H4 (cell line): ENCODE results near the gene MICAL3. TPM values are rescaled to one million over a fixed set of nuclear protein-coding genes. Genes with fewer than 3 reads are reported as not detected.

Experiments
- DNase-seq: peaks from one replicate; pipeline ENCODE4 v3.0.0-alpha.2; 2015; ENCODE audit warnings: low spot score
- total RNA-seq: library from RNA; depleted of rRNA; stranded (reverse); fragments of >200 nt; shearing (Covaris generic); gene quantifications from 2 replicates; pipeline ENCODE4 v1.2.3, GENCODE V29; 2014

MICAL3 gene
- total RNA-seq, 1 experiment from 2014 or later, result 7.0 TPM

DNA sequence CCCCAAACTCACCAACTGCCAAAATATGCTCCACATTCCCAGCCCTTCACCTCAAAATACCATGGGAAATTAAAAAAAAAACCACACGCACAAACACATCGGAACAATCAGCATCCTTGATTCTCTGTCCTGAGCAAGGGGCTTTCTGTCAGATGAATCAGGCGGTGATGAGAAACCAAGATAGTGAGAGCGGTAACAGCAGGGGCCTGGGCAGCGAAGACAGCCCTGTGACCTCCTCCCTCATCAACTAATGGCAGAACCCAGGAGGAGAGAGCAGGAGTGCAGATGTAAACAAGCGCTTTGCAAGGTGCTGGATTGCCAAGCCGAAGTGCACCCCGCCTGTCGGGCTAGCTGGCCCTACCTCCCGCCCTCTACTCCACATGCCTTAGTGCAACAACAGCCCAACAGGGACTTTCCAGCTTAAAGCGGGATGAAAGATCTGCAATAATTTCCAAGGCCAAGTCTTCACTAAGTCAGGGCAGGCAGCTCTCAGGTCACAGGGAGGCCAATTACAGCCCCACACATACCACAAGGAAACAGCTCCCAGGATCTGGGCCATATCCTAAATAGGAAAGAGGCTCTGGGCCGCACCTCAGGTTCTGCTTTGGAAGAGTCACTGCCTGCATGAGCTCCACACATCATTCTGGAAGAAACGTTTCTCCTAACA lies 177.9 kb downstream of the MICAL3 start:
- DNase-seq, result no peak

DNA sequence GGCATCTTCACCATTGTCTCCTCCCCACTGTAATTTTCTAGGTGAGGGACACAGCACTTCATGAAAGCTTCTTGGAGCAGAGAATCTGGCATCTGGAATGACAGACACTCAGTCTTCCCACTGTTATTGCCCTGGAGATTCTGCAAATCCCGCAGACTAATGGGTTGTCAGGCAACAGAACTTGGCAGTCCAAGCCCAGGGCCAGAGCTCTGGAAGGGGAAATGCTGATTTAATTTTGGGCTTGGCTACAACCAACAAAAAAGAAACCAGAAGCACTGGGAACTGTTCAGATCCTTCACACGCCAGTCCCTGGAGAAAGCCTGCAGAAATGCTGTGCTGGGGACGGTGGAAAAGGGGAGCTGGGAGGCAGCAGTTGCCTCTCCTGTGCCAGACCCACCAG lies 178.6 kb downstream of the MICAL3 start:
- no peak for DNase-seq

- no peak for DNase-seq
Measured at GRCh38 chr22:17845327-17845726, 179.0 kb downstream of the MICAL3 start.

DNA sequence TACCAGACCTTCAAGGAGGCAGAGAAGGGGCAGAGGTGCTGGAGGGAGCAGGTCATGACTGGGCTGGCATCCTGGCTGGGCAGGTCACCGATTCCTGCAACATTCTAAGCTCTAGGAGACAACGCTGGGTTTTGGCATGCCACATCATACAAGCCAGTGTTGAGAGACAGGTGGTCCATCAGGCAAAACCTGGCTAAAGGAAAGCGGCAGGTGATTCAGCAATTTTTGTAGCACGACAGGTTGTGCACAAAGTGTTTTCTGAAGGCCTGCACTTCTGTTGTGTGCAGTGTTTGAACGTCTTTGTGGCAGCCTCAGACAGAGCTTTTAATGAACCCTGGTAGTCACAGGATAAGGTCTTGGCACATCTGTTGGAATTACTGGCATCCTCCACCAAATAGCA lies 180.2 kb downstream of the MICAL3 start:
- DNase-seq, result no peak

DNA sequence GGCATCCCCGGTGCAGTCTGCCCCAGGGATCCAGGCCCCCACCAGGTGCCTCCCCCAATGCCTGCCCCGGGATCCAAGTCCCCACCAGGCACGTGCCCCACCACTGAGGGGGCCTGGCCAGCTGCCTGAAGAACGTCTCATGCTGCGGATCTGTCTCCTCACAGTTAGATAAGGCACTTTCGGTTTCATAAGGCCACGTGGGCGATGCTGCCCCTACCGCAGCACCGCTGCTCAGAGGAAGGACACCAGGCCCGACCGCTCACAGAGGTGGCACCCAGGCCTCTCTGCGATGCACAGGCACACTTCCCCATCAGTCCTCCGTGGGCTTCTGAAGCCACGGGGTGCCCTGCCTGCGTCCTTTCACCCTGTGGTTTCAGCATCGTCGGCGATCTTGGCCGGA lies 182.0 kb downstream of the MICAL3 start:
- no peak for DNase-seq

DNA sequence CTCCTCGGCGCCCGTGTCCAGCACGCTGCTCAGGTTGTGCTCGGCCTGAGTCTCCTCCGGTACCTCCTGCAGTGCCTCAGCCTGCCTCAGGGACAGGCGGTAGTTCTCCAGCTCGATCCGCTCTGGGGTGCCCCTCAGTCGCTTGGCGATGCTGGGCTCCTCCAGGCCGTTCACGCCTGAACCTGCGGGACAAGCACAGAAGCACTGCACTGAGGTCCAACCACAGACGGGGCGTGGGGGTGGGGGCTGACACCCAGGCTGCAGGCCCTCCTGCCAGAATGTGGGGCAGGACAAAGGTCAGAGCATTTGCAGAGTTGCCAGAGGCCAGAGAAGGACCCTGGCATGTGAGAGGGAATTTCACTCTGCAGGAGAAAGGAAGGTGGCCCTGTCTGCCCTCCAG lies 182.5 kb downstream of the MICAL3 start:
- DNase-seq, result no peak

DNA sequence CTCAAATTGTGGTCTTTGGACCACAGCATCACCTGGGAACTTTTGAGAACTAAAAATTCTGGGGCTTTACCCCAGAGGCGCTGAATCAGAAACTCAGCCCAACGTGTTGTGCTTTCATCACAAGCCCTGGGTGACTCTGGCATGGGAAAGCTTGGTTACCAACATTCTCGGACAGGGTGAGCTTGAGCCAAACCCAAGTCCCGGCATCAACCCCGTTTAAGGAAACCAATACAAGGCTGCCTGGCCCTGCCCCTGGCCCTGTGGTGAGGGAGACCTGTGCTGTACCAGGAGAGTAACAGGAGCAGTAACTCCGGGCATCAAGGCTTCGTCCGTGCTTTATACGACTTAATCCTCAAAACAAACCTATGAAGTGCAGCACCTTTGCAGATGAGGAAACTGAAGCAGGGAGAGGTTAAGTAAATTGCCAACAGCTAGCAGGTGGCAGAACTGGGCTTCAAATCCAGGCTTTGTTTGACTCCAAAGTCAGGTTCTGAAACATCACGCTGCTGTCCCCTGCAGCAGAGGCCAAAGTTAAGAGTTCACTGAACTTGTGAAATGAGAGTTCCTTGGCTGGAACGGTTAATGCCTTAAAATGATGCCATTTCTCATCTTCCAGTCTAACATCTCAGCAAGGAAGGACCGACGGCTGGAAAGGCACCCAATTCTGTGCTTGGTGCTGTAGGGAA lies 186.0 kb downstream of the MICAL3 start:
- DNase-seq, result no peak

GRCh38 chr22:17836992-17837742 lies 187.2 kb downstream of the MICAL3 start:
- DNase-seq, result no peak

- DNase-seq, result no peak
Measured at GRCh38 chr22:17835256-17835655, 189.1 kb downstream of the MICAL3 start.

DNA sequence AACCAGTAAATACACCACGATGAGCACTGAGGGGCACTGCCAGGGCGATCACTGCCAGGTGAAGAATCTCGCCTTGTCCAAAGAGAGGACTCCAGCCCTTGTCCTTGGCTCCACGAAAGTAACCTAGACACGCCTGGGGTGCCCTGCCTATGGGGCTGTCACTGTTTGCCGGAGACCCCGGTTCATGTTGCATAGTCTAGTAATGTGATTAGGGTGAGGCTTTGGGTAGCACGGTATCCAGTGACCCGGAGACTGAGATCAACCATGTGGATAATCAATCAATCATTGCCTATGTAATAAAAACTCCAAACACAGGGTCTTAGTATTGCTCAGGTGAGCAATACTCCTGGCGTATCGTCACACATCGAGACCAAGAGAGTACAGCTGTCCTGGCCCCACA lies 190.9 kb downstream of the MICAL3 start:
- DNase-seq, result no peak

GRCh38 chr22:17832665-17833064 lies 191.7 kb downstream of the MICAL3 start:
- DNase-seq, result no peak

DNA sequence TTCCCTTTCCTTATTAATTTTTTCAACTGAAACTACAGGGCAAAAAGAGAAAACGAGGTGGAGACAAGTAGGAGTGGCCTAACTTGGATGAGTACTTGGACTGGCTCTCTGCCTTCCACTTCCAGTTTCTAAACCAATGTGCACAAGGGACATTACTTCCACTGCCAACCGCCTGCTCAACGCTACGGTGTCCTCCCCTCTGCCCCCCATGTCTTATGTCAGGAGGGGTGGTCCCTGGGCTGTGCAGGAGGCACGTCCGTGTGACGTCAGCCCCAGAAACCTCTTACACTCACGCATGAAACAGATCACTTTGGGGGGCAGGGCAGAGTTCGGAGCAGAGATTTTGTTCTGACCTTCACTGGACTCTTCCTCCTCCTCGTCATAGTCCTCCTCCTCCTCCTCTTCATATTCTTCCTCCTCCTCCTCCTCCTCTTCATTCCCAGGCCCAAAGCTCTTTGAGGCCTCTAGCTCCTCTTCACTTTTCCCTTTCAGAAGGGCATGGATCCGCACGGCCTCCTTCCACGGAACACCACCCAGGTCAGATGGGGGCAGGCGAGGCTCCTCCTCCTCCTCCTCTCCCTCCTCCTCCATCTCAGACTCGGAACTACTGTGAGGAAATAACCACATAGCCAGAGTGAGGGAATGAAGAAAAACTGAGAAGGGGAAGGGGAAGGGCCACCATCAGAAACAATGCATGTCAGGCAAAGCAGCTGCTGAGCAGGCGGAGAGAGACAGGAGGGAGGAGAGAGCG lies 192.7 kb downstream of the MICAL3 start:
- DNase-seq, result no peak

DNA sequence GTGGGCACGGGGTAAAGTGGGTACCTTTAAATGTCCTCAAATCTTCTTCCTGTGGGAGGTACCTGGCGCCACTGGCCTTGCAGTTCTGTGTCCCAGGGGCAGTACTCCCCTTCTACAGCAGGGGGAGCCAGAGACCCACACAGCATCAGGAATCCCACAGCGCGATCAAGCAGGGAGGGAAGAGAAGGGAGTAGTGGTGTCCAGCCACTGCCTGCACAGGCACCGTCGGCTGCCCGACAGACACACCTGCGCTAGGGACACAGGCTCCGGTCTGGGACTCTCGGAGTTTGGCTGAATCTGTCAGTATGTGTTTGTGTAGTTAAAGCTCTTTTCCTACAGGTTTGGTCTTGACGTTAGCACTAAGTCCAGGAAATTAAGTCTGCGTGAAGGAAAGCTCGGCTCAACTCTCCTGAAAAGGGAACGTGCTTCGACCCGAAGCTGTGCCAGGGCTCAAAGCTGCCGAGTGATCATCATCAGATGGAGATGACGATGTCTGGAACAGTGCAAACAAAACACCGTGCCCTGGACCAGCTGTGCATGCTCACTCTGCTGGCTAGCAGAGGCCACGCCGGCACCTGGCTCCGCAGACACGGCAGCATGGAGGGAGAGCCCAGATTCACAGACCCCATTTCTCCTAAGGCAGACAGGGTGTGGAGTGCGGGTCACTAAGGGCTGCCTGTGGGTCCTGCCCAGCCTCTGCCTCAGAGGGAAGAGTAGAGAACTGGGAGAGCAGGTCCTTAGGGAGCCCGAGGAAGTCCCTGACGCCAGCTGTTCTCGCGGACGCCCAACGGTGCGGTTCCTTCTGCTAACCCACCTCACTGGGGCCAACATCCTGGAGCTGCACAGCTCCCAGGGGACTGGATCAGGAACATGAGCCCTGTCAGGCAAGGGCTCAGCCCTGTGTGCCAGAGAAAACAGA lies 194.1 kb downstream of the MICAL3 start:
- DNase-seq, result peak; percentile 60

DNA sequence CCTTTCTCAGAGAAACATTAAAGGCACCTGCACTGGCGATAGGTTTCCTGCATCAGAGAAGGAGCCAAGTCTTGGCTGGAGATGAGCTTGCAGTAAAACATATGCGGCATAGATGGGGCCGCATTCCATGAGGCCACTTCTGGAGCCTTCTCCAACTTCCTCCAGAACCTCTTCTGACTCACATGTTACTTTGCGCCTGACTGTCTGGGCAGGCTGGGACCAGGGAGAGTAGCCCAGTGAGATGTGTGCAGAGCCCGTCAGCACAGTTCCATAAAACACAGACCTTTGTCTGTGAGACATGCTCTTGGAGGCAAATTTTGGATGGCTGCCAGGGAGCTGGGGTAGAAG lies 194.7 kb downstream of the MICAL3 start:
- DNase-seq, result no peak

DNA sequence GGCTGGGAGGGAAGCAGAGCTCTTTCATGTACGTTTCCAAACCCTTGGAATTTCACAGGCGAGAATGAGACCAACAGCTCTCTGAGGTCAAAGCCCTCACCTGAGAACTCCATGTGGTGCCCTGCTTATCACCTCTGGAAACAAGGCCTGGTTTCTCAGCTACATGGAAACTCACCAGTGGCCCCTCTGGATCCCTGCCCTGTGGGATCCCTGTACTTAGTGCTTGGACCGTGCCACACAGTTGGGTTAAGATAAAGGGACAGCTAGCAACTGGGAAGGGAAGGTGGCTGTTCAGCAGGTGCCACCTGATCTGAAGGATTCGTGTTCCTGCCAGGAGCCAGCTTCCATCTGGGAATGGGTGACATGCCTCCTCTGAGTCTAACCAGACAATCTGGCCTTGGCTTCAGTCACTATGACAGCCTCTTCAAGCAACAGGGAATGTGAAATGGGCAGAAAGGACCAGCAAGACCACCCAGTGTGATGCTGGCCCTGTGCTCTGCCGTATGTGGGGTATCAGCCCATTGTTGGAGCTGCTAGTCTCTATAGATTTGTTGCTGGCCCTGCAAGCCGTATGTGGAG lies 195.8 kb downstream of the MICAL3 start:
- no peak for DNase-seq

GRCh38 chr22:17827466-17827865 lies 196.9 kb downstream of the MICAL3 start:
- DNase-seq, result no peak

DNA sequence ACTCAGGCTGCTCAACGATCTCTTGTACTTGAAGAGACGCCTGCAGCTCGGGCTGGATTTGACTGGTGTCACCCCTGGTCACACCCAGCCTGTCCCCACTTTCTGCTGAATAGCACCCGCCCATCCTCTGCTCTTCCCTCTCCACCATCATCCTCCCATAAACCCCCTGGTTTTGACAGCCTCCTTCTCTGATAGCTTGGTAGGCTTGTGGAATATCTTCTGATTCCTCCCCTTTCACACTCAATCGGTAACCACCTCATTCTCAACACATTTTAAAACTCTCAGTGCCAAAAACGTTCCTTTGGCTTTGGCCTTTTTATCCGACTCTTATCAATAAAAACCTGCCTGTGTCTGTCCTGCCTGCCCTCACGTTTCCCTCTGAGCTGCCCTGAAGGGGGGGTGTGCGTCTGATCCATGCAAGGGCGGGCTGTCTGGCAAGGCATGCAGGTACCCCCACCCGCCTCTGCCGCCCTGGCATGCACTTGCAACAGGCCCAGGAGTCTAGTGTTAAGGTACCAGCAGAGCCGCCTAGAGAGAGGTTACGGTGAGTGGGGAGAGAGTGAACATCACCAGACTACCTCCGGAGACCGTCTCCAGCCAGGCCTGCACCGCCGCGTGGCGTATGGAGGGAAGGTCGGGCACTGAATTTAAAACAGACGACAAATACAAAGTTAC lies 198.3 kb downstream of the MICAL3 start:
- no peak for DNase-seq

DNA sequence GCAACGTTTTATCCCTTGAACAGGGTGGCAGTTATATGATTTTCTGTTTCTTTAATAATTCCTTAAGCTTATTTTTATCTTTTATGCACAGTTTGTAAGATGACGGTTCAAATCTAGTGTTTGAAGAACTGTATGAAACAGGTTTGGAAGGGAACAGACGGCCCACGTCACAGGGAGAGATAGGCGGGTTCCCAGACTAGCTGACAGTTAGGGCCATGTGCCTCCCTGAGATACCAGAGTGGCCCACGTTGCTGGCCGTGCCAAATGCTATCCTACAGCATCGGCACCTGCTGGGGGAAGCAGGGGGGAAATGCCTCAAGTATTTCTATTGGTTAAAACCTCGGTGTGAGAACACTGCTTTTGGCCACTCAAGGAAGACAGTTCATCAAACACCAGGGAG lies 199.9 kb downstream of the MICAL3 start:
- DNase-seq, result no peak

DNA sequence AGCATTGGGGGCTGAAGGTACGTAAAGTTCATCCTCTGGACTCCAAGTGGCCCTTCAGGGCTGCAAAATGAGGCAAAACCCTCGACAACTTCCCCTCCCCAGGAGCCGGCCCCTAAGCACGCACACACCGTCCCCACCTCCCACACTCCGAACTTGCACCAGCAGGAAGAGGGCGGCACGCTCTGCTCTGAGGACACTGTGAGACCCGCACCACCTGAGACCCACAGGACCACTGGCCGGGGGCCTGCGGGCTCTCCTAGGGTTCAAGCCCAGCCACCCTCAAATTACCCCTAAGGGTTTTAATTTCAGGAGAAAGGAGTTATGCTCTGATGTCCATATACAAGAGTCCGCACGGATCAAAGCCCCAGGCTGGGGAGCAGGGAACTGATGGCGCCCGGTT lies 200.4 kb downstream of the MICAL3 start:
- no peak for DNase-seq

DNA sequence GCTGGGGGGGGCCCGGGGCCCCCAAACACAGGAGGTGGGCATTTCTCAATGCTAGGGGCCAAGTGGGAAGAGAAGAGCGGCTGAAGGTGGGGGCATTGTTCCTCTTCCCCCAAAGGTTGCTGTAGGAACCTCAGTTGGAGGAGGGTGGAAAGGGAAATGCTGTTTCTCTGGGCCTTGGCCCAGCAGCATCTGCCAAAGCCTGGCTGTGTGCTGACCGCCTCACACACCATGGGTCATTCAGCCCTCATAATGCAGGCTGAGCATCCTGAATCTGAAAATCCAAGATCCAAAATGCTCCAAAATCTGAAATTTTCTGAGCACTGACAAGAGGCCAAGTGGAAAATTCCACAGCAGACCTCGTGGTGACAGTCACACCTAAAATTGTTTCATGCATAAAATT lies 201.1 kb downstream of the MICAL3 start:
- no peak for DNase-seq
